ENCODE data around the gene SFRP2.

Gene SFRP2

GRCh38 chr4:153781280-153781679 lies 7.6 kb downstream of the SFRP2 start:
- no peaks in the 10 kb centered on the region for H3K9me3 ChIP-seq (ENCODE audit: control insufficient read depth, low read length)
- no peak overlapping the region for H3K4me3 ChIP-seq (ENCODE audit: low read length)
- H3K36me3 ChIP-seq (ENCODE audit: control insufficient read depth, insufficient read depth, low read length) = no peaks in the 10 kb centered on the region
- peaks cover 25% of the 10 kb centered on the region for H3K27me3 ChIP-seq (ENCODE audit: control insufficient read depth, insufficient read depth, low read length)
- no peak overlapping the region for H3K9ac ChIP-seq (ENCODE audit: low read length)
- no peaks in the 10 kb centered on the region for H3K4me1 ChIP-seq (ENCODE audit: control insufficient read depth, insufficient read depth, low read length)

GRCh38 chr4:153780876-153781275 lies 8.0 kb downstream of the SFRP2 start:
- Histone ChIP-seq H3K27me3 (ENCODE audit: control insufficient read depth, insufficient read depth, low read length) (peaks cover 21% of the 10 kb centered on the region), H3K9ac (ENCODE audit: low read length) (no peak overlapping the region), H3K4me1 (ENCODE audit: control insufficient read depth, insufficient read depth, low read length) (no peaks in the 10 kb centered on the region), H3K9me3 (ENCODE audit: control insufficient read depth, low read length) (no peaks in the 10 kb centered on the region), H3K4me3 (ENCODE audit: low read length) (no peak overlapping the region), H3K36me3 (ENCODE audit: control insufficient read depth, insufficient read depth, low read length) (no peaks in the 10 kb centered on the region)

DNA sequence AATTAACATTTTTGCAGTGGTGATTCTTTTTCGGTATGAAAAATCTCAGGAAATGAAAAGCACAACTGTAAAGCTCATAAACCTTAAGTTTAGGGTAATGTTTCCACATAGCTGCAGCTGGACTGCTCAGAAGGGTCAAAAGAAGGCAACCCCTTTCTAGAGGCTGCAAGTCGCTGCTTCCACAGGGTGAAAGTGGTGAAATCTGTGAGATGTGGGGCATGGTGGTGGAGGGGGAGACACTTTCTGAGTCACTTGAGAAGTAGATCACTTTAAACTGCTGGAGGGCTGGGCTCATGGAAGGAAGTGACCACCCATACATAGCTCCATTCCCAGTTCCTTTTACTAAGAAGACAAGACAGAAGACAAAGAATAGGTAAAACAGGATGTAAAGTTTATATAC lies 8.7 kb downstream of the SFRP2 start:
- Histone ChIP-seq H3K4me1 (ENCODE audit: control insufficient read depth, insufficient read depth, low read length) (no peaks in the 10 kb centered on the region), H3K36me3 (ENCODE audit: control insufficient read depth, insufficient read depth, low read length) (no peaks in the 10 kb centered on the region), H3K9ac (ENCODE audit: low read length) (no peak overlapping the region), H3K4me3 (ENCODE audit: low read length) (no peak overlapping the region), H3K27me3 (ENCODE audit: control insufficient read depth, insufficient read depth, low read length) (peaks cover 21% of the 10 kb centered on the region), H3K9me3 (ENCODE audit: control insufficient read depth, low read length) (no peaks in the 10 kb centered on the region)

GRCh38 chr4:153778383-153778782 lies 10.5 kb downstream of the SFRP2 start:
- no peaks in the 10 kb centered on the region for H3K4me1 ChIP-seq (ENCODE audit: control insufficient read depth, insufficient read depth, low read length)
- H3K4me3 ChIP-seq (ENCODE audit: low read length) = no peak overlapping the region
- H3K9me3 ChIP-seq (ENCODE audit: control insufficient read depth, low read length) = no peaks in the 10 kb centered on the region
- H3K27me3 ChIP-seq (ENCODE audit: control insufficient read depth, insufficient read depth, low read length) = peaks cover 10% of the 10 kb centered on the region
- H3K36me3 ChIP-seq (ENCODE audit: control insufficient read depth, insufficient read depth, low read length) = no peaks in the 10 kb centered on the region
- no peak overlapping the region for H3K9ac ChIP-seq (ENCODE audit: low read length)

- H3K4me1 ChIP-seq (ENCODE audit: control insufficient read depth, insufficient read depth, low read length) = no peaks in the 10 kb centered on the region
- no peaks in the 10 kb centered on the region for H3K9me3 ChIP-seq (ENCODE audit: control insufficient read depth, low read length)
- H3K36me3 ChIP-seq (ENCODE audit: control insufficient read depth, insufficient read depth, low read length) = no peaks in the 10 kb centered on the region
- H3K4me3 ChIP-seq (ENCODE audit: low read length) = no peak overlapping the region
- H3K9ac ChIP-seq (ENCODE audit: low read length) = no peak overlapping the region
- peaks cover 4% of the 10 kb centered on the region for H3K27me3 ChIP-seq (ENCODE audit: control insufficient read depth, insufficient read depth, low read length)
Observed at GRCh38 chr4:153777421-153777820, 11.5 kb downstream of the SFRP2 start.

DNA sequence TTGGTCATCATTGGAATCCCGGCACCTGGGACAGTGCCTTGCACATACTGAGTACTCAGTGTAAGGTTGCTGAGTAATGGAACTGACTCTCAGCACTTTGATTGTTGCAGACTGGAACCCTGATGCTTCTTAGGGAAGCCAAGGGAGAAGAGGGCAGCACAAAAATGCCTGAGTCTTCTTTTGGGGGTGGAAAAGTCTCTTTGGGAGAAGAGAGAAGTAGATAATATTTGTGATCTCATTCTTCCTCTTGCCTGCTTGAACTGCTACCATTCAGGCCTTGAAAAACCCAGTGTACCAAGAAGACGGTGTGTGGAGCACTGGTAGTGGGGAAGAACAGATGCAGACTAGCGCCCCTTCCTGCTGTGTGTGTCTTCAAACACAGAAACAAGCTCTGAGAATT lies 12.3 kb downstream of the SFRP2 start:
- Histone ChIP-seq H3K27me3 (ENCODE audit: control insufficient read depth, insufficient read depth, low read length) (peaks cover 4% of the 10 kb centered on the region), H3K4me1 (ENCODE audit: control insufficient read depth, insufficient read depth, low read length) (no peaks in the 10 kb centered on the region)

GRCh38 chr4:153773236-153773690 lies 15.6 kb downstream of the SFRP2 start:
- Histone ChIP-seq H3K27me3 (ENCODE audit: control insufficient read depth, insufficient read depth, low read length) (no peaks in the 10 kb centered on the region), H3K36me3 (ENCODE audit: control insufficient read depth, insufficient read depth, low read length) (no peaks in the 10 kb centered on the region), H3K4me3 (ENCODE audit: low read length) (no peak overlapping the region), H3K9me3 (ENCODE audit: control insufficient read depth, low read length) (no peaks in the 10 kb centered on the region), H3K4me1 (ENCODE audit: control insufficient read depth, insufficient read depth, low read length) (no peaks in the 10 kb centered on the region), H3K9ac (ENCODE audit: low read length) (no peak overlapping the region)

More for the DNA sequence above, 12.3 kb downstream of the SFRP2 start:
- no peak overlapping the region for H3K4me3 ChIP-seq (ENCODE audit: low read length)
- no peak overlapping the region for H3K9ac ChIP-seq (ENCODE audit: low read length)
- H3K9me3 ChIP-seq (ENCODE audit: control insufficient read depth, low read length) = no peaks in the 10 kb centered on the region
- no peaks in the 10 kb centered on the region for H3K36me3 ChIP-seq (ENCODE audit: control insufficient read depth, insufficient read depth, low read length)

DNA sequence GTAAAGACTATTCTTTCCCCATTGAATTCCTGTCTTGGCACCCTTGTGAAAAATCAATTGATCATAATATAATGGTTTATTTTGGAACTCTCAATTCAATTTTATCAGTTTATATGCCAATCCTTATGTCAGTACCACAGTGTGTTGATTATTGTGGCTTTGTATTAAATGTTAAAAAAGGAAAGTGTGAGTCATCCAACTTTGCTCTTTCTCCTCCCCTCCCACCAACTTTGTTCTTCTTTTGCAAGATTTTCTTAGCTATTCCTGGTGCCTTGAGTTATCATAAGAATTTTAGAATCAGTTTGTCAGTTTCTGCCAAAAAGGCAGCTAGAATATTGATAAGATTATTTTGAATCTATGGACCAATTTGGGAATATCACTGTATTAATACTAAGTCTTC lies 17.8 kb downstream of the SFRP2 start:
- Histone ChIP-seq H3K9ac (ENCODE audit: low read length) (no peak overlapping the region), H3K4me3 (ENCODE audit: low read length) (no peak overlapping the region), H3K9me3 (ENCODE audit: control insufficient read depth, low read length) (no peaks in the 10 kb centered on the region), H3K27me3 (ENCODE audit: control insufficient read depth, insufficient read depth, low read length) (peaks cover 2% of the 10 kb centered on the region), H3K36me3 (ENCODE audit: control insufficient read depth, insufficient read depth, low read length) (no peaks in the 10 kb centered on the region), H3K4me1 (ENCODE audit: control insufficient read depth, insufficient read depth, low read length) (no peaks in the 10 kb centered on the region)

- Histone ChIP-seq H3K27me3 (ENCODE audit: control insufficient read depth, insufficient read depth, low read length) (peaks cover 12% of the 10 kb centered on the region), H3K4me1 (ENCODE audit: control insufficient read depth, insufficient read depth, low read length) (no peaks in the 10 kb centered on the region), H3K9me3 (ENCODE audit: control insufficient read depth, low read length) (no peaks in the 10 kb centered on the region), H3K4me3 (ENCODE audit: low read length) (no peak overlapping the region), H3K9ac (ENCODE audit: low read length) (no peak overlapping the region), H3K36me3 (ENCODE audit: control insufficient read depth, insufficient read depth, low read length) (no peaks in the 10 kb centered on the region)
Observed at GRCh38 chr4:153766758-153767157, 22.1 kb downstream of the SFRP2 start.

- Histone ChIP-seq H3K4me3 (ENCODE audit: low read length) (no peak overlapping the region), H3K27me3 (ENCODE audit: control insufficient read depth, insufficient read depth, low read length) (peaks cover 14% of the 10 kb centered on the region), H3K9me3 (ENCODE audit: control insufficient read depth, low read length) (no peaks in the 10 kb centered on the region), H3K36me3 (ENCODE audit: control insufficient read depth, insufficient read depth, low read length) (no peaks in the 10 kb centered on the region), H3K4me1 (ENCODE audit: control insufficient read depth, insufficient read depth, low read length) (no peaks in the 10 kb centered on the region), H3K9ac (ENCODE audit: low read length) (no peak overlapping the region)
Observed at GRCh38 chr4:153765894-153766293, 23.0 kb downstream of the SFRP2 start.

DNA sequence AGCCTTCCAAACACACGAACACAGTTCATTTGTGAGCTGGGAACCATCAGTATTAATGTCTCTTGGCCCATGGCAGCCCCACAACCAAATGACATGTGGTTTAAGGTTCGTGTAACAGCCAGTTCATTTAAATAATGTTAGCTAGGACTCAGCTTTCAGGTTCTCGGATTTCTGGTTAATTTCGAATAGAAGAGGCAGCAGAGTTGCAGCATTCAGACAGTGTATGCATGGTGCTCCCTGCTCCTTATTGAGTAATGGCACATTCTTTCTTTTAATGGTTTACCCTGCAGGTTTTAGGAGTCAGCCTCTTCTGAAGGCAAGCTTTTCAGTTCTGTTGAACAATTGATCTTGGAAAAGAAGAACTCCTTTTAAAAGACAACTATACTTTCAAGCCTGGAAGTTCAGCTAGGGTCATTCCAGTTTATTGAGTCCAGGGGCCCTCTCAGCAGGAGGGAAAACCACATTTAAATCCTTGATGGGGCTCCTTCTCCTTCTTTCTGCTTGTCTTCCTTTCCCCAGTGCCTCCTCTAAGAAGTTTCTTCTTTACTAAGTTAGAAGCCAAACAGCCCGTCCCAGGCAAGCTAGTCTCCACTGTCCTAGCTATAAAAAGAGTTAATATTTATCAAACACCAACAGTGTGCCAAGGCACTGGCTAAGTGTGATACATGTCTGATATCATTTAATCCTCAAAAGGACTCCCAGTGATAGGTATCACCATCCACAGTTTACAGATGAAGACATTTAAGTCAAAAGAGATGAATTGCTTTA lies 24.1 kb downstream of the SFRP2 start:
- peaks cover 2% of the 10 kb centered on the region for H3K4me1 ChIP-seq (ENCODE audit: control insufficient read depth, insufficient read depth, low read length)
- H3K4me3 ChIP-seq (ENCODE audit: low read length) = no peak overlapping the region
- H3K9ac ChIP-seq (ENCODE audit: low read length) = no peak overlapping the region
- no peaks in the 10 kb centered on the region for H3K36me3 ChIP-seq (ENCODE audit: control insufficient read depth, insufficient read depth, low read length)
- H3K27me3 ChIP-seq (ENCODE audit: control insufficient read depth, insufficient read depth, low read length) = peaks cover 25% of the 10 kb centered on the region
- no peaks in the 10 kb centered on the region for H3K9me3 ChIP-seq (ENCODE audit: control insufficient read depth, low read length)

- no peak overlapping the region for H3K9ac ChIP-seq (ENCODE audit: low read length)
Observed at GRCh38 chr4:153763404-153763803, 25.5 kb downstream of the SFRP2 start.

More at GRCh38 chr4:153763404-153763803, 25.5 kb downstream of the SFRP2 start:
- H3K4me3 ChIP-seq (ENCODE audit: low read length) = no peak overlapping the region
- peaks cover 11% of the 10 kb centered on the region for H3K4me1 ChIP-seq (ENCODE audit: control insufficient read depth, insufficient read depth, low read length)
- H3K36me3 ChIP-seq (ENCODE audit: control insufficient read depth, insufficient read depth, low read length) = no peaks in the 10 kb centered on the region
- H3K27me3 ChIP-seq (ENCODE audit: control insufficient read depth, insufficient read depth, low read length) = peaks cover 39% of the 10 kb centered on the region
- H3K9me3 ChIP-seq (ENCODE audit: control insufficient read depth, low read length) = no peaks in the 10 kb centered on the region

Measured in mucosa of stomach (tissue), 1 donor.